Measurements from ENCODE around the gene MSLN.

Gene MSLN

GRCh38 chr16:722835-723633 is 37.5 kb upstream of the MSLN start:
- no peak for DNase-seq (ENCODE audit: low read depth in 2 of 2)

GRCh38 chr16:723695-724094 is 36.8 kb upstream of the MSLN start:
- DNase-seq (ENCODE audit: low read depth in 2 of 2) = no peak

GRCh38 chr16:724188-725040 is 36.1 kb upstream of the MSLN start:
- DNase-seq (ENCODE audit: low read depth in 2 of 2) = no peak

- DNase-seq (ENCODE audit: low read depth in 2 of 2) = no peak
Observed at GRCh38 chr16:725041-725376, 35.5 kb upstream of the MSLN start.

- DNase-seq (ENCODE audit: low read depth in 2 of 2) = no peak
Observed at GRCh38 chr16:725463-726187, 34.9 kb upstream of the MSLN start.

- DNase-seq (ENCODE audit: low read depth in 2 of 2) = no peak
Observed at GRCh38 chr16:726188-726437, 34.4 kb upstream of the MSLN start.

- peak in 1 of 2 donors; percentile 18 for DNase-seq (ENCODE audit: low read depth in 2 of 2)
Observed at GRCh38 chr16:726438-727290, 33.9 kb upstream of the MSLN start, which contains the start of the genes CCDC78 and HAGHL. CCDC78 (minus strand) TSS chr16:726443; CDS start chr16:726367, 76 bp downstream. HAGHL (plus strand) TSS chr16:727106; CDS start chr16:727510, 404 bp downstream.

- DNase-seq (ENCODE audit: low read depth in 2 of 2) = no peak
Observed at GRCh38 chr16:727291-727977, 33.1 kb upstream of the MSLN start.

GRCh38 chr16:728131-728889 is 32.2 kb upstream of the MSLN start:
- no peak for DNase-seq (ENCODE audit: low read depth in 2 of 2)

- no peak for DNase-seq (ENCODE audit: low read depth in 2 of 2)
Observed at GRCh38 chr16:728890-729744, 31.4 kb upstream of the MSLN start.

GRCh38 chr16:729768-730665 is 30.5 kb upstream of the MSLN start:
- no peak for DNase-seq (ENCODE audit: low read depth in 2 of 2)

- DNase-seq (ENCODE audit: low read depth in 2 of 2) = no peak
Observed at GRCh38 chr16:730666-731509, 29.6 kb upstream of the MSLN start.

- no peak for DNase-seq (ENCODE audit: low read depth in 2 of 2)
Observed at GRCh38 chr16:732332-732731, 28.2 kb upstream of the MSLN start.

GRCh38 chr16:732936-733335 is 27.6 kb upstream of the MSLN start:
- DNase-seq (ENCODE audit: low read depth in 2 of 2) = no peak

- no peak for DNase-seq (ENCODE audit: low read depth in 2 of 2)
Observed at GRCh38 chr16:733382-734207, 26.9 kb upstream of the MSLN start.

- no peak for DNase-seq (ENCODE audit: low read depth in 2 of 2)
Observed at GRCh38 chr16:734208-734980, 26.1 kb upstream of the MSLN start.
